HFF-Myc (cell line): Measurements from ENCODE around the gene TRIM14.

Experiments used
- DNase-seq: peaks from one replicate; pipeline ENCODE4 v3.0.0-alpha.2; 2011; ENCODE audit warnings: low read depth; ENCODE audit errors: extremely low read depth
- H3K4me3 ChIP-seq: replicated peaks from 2 replicates; pipeline ENCODE4 v1.5.1; 2011; ENCODE audit warnings: low read depth, mild to moderate bottlenecking, control low read depth, low read length
- TF ChIP-seq, protein P1 (sequence below): IDR thresholded peaks from 2 replicates; pipeline ENCODE4 v1.5.1; 2012; ENCODE audit warnings: mild to moderate bottlenecking, low read depth, low read length, control low read depth; ENCODE audit errors: missing control alignments

TRIM14 gene

DNA sequence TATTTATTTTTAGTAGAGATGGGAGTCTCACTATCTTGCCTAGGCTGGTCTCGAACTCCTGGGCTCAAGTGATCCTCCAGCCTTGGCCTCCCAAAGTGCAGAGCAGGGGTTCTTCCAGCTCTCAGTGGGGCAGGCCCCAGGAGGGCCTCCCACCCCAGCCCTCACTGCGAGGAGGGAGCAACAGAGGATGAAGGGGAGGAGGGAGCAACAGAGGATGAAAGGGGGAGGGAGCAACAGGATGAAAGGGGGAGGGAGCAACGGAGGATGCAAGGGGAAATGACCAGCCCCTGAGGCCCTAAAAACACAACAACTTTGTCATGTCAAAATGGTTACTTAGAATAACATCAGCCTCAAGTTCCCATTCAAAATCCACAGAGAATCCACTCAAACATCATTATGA, 10.0 kb downstream of the TRIM14 start:
- H3K4me3 ChIP-seq: no peak overlapping the region
- DNase-seq: no peak
- TF ChIP-seq, protein P1, sequence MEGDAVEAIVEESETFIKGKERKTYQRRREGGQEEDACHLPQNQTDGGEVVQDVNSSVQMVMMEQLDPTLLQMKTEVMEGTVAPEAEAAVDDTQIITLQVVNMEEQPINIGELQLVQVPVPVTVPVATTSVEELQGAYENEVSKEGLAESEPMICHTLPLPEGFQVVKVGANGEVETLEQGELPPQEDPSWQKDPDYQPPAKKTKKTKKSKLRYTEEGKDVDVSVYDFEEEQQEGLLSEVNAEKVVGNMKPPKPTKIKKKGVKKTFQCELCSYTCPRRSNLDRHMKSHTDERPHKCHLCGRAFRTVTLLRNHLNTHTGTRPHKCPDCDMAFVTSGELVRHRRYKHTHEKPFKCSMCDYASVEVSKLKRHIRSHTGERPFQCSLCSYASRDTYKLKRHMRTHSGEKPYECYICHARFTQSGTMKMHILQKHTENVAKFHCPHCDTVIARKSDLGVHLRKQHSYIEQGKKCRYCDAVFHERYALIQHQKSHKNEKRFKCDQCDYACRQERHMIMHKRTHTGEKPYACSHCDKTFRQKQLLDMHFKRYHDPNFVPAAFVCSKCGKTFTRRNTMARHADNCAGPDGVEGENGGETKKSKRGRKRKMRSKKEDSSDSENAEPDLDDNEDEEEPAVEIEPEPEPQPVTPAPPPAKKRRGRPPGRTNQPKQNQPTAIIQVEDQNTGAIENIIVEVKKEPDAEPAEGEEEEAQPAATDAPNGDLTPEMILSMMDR: no peak

DNA sequence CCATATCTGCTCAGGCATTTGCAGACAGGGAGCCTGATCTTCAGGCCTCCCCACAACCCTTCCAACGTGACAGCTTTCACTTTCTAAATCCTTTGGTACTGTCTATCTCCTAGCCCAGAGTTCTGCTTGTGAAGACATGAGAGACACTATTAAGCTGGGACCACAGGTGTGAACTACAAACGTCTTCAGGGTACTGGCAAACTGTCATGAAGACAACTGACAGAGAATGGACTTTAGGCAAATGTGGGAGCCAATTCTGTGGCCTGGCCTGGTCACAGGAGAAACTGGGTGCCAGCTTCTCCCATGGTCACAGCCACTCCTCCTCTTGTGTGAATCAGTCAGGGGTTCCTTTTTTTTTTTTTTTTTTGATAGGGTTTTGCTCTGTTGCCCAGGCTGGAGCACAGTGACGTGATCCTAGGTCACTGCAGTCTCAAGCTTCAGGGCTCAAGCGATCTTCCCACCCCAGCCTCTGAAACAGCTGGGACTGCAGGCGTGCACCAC, 10.4 kb downstream of the TRIM14 start:
- DNase-seq: no peak
- TF ChIP-seq, protein P1: no peak
- H3K4me3 ChIP-seq: no peak overlapping the region

DNA sequence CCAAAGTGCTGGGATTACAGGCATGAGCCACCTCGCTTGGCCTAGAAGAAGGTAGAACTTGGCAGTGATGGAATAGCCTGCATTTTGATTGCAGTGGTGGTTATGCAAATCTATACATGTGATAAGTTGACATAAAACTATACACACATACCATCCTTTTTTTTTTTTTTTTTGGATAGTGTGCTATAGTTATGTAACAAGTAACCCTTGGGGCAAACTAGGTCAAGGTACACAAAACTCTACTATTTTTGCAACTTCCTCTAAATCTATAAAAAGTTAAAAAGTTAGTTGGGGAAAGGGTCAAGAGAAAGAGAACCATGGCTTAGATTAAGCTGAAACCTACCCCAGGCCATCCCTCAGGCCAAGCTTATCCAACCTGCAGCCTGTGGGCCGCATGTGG, 11.1 kb downstream of the TRIM14 start:
- no peak for DNase-seq
- TF ChIP-seq, protein P1: no peak

GRCh38 chr9:98105006-98105405, 14.0 kb downstream of the TRIM14 start:
- no peak overlapping the region for H3K4me3 ChIP-seq
- TF ChIP-seq, protein P1: no peak
- DNase-seq: no peak

More for the DNA sequence above, 11.1 kb downstream of the TRIM14 start:
- no peak overlapping the region for H3K4me3 ChIP-seq

- DNase-seq: no peak
- H3K4me3 ChIP-seq: no peak overlapping the region
- TF ChIP-seq, protein P1: no peak
Measured at GRCh38 chr9:98104445-98104881, 14.6 kb downstream of the TRIM14 start.

GRCh38 chr9:98101868-98102273, 17.2 kb downstream of the TRIM14 start:
- TF ChIP-seq, protein P1: no peak
- no peak for DNase-seq
- no peak overlapping the region for H3K4me3 ChIP-seq

- no peak overlapping the region for H3K4me3 ChIP-seq
- TF ChIP-seq, protein P1: no peak
- no peak for DNase-seq
Measured at GRCh38 chr9:98101416-98101815, 17.6 kb downstream of the TRIM14 start.
